NCI-H2196 treated with DMSO at 0.1 percent for 48 hours (cell line): Measurements from ENCODE around the gene AGK.

Experiments used
- DNase-seq: peaks from one replicate; lab custom pipeline; 2025; ENCODE audit not compliant: unreplicated experiment; lab: John Stamatoyannopoulos, UW

AGK gene

DNA sequence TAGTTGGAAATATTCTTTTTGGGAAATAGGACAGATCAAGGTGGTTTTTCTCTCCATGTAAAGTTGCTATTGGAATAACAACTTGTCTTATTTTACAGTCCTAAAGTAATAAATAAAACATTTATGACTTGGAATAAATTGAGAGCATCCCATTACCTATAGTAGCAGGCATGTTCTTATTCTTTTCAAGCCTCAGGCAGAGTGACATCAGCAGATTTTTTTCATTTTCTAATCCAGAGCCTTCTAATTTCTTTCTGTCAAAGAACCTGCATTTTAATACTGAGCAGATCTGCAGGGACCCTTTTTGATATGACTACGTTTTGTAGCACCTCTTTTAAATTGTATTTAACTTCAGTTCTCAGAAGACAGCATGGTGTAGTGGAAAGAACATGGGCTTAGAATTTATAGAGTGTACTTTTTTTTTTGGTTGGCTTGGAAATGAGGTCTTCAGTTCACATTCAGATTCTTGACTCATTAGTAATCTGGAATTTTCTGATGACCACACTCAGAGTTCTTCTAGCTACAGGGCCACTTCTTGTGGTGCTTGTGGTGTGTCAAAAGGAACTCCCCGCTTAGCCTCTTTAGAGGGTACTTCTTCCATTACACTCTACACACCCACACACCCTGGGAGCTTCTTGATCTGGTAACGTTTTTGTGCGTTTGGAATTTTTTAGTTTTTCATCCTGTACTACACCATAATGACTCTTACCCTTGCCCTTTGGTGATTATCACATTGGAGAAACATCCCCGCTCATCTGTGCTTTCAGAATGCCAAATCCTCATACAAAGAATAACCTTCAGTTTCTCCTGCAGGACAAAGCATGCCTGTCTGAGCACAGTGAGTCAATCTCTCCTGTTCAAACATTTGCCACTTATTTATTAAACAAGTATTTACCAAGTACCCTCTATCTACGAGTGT is 34.6 kb downstream of the AGK start:
- no peak for DNase-seq

DNA sequence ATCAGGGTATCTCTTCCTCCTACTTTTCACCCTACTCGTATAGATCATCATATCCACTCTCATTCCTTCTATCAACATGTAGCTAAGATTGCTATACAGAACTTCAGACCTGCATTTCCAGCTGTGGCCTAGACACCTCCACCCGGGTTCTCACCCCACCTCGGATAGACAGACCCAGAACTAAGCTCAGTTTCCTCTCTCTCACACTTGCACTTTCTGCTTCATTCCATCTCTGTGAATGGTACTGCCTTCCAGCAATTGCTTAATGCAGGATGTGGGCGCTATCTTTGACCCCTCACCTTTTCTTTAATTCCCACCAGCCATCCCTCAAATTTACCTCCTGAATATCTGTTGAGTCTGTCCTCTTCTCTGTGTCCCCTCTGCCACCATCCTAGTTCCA is 35.7 kb downstream of the AGK start:
- DNase-seq = no peak

DNA sequence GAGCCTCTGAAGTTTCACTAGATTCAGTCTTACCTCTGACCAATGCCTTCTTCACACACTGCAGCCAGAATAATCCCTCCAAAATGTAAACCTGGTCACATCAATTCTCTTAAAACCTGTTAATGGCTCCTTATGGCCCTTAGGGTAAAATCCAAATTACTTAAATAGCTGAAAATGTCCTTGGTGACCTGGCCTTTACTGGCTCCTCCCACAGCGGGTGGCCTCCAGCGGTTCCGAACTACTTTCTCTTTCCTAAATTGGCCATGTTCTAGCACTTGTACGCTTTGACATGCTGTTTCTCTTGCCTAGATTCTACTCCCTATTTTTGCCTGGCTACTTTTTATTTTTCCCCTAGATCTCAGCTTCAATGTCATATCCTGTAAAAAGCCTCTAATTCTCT is 36.1 kb downstream of the AGK start:
- no peak for DNase-seq

DNA sequence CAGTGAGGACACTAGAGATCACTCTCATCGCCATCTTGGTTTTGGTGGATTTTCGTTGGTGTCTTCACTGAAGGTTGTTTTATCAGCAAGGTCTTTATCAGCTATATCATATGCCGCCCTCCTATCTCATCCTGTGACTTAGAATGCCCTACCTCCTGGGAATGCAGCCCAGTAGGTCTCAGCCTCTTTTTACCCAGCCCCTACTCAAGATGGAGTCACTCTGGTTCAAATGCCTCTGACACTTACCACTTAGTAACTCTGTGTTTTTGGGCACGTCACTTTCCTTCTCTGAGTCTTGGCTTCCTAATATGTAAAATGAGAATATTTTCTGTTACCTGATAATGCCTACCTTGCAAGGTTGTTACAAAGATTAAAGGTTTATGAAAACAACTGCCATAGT is 37.7 kb downstream of the AGK start:
- no peak for DNase-seq

DNA sequence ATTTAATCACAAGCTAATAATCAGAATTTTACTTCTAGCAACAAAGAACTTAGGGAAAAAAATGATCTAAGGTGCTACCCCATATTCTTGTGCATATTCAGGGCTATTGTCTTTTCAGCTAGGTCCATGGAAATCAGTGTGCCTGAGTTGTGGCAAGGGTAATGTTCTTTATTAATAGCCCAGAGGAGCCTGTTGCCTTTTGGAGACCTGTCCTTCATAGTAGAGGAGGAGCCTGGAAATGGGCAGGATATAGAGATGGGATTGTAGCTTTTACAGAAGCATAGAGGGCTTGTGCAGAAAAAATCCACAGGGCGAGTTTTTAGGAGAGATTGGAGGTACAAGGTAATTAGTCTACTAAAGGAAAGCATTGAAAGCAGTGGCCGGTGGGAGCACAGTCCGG is 38.9 kb downstream of the AGK start:
- no peak for DNase-seq

DNA sequence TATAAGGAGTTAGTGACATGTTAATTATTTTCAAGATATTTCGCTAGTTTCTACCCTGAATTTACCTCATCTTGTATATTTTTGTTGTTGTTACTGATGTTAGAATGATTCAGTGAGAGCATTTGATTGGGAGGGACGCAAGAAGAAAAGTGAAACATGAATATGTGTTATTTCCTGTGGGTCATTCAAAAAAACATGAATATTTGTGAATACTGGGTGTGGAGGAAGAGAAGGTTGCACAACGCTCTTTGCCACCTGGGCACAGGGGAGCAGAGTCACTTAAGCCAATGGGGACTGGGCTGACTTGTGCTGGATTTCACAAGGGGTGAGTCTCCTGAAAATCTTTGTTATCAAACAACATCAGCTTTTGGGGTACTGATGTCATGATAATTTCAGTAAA is 39.5 kb downstream of the AGK start:
- DNase-seq = no peak

DNA sequence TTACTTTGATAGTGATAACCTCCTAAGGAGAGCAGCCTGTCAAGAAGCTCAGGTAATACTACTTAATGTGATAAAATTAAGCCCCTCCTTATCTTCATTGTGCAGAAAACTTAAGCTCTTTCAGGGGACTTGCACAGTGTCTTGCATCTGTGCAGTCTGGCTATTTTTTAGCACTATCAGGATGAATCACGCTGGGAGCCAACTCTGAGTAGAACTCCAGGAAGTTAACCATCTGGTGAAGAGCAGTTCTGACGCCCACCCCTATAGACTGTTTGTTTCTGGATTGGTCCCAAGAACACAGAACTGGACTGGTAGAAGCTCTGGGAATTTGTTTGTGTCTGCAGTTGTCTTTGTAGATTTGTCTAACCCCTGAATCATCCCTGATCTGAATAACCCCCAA is 41.9 kb downstream of the AGK start:
- no peak for DNase-seq

DNA sequence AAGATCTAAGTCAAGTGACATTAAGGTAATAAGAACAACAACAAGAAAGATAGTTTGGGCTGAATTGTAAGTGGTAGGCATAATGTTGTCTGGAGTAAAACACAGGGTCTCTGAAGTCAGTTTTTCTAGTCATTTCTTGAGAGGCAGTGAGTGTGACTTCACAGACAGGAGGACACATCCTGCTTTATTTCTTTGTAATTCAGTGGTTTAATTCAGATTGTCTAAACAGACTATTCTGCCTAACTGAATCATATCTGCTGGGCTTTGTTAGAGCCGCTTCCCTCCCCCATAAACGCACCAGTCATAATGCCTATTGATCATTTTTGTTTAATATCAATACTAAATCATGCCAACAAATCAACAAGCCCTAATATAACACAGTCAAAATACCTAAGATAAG is 46.8 kb downstream of the AGK start:
- DNase-seq = no peak

DNA sequence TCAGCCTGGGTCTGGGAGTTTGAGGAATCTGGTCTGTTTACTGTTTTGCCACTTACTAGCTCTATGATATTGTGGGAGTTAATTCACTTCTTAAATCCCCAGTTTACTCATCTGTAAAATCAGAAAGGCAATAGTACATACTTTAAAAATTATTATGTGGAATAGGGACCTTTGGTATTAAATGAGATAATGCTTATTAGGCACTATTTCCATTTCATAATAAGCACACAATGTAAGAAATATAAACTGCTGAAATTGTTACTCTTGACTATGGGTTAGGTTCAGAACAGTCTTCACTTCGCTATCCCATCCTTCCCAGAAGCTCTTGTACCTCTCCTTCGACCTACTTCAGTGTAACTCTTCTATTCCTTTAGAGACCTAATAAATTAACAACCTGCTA is 47.2 kb downstream of the AGK start:
- no peak for DNase-seq

DNA sequence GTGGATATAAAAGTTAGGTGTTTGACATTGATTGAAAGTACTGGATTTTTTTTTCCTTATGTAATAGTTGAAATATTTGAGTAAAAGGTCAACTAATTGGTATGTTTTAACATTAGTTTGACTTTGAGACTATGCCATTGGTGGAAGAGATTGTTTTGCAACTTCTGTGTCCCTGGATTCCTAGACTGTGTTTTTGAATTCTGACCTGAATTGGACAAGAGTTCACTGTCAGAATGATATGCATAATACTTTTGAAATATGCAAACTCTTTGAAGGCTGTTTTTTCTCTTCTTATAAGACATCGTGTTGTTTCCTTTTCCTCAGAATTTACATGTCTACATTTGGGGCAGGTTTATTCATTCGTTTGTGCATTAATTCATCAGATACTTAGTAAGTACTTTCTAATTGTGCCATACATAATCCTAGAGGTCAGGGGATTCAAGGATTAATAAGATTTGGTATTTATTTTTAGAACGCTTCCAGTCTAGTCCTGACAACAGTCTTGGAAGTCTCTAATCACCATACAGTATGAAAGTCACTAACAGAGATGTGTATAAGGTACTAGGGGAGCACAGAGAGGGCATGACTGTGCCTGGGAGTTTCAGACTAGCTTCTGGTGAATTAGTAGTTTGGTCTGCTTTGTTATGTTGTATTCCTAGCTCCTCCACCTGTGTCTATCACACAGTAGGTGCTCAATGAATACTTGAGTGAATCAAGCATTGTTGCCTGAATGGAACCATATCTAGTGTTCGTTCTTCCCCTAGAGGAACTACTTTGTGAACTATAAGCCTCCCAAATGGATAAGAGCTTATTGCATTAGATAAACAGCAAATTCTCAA is 49.2 kb downstream of the AGK start:
- no peak for DNase-seq

DNA sequence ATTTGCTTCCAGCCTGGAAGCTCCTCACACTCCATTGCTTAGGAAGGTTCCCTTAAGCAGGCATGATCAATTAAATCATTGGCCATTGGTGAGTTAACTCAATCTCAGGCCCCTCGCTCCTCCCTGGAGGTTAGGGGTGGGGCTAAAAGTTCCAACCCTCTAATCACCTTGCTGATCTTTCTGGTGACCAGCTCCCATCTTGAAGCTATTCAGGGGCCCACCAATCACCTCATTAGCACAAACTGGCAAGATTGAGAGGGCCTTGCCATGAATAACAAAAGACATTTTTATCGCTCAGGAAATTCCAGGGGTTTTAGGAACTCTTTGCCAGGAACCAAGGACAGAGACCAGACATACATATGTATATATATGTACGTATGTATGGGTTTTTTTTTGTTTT is 58.4 kb downstream of the AGK start:
- no peak for DNase-seq

DNA sequence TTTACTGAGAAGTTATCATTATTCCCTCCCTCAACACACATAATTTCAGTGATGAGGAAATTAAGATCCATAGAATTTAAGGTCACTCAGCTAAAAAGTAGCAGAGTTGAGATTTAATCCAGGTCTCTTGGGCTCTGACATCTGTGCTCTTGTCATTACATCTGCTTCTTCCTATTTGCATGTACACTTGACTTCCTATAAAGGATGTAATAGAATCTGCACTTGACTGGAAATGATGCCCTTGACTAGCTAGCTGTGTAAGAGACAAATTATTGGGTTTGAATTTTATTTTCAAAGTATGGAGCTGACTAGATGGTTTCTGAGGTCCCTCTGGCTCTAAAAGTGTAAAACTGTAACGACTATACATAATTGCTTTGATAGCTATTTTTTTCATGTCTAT is 59.5 kb downstream of the AGK start:
- DNase-seq = peak; percentile 12

DNA sequence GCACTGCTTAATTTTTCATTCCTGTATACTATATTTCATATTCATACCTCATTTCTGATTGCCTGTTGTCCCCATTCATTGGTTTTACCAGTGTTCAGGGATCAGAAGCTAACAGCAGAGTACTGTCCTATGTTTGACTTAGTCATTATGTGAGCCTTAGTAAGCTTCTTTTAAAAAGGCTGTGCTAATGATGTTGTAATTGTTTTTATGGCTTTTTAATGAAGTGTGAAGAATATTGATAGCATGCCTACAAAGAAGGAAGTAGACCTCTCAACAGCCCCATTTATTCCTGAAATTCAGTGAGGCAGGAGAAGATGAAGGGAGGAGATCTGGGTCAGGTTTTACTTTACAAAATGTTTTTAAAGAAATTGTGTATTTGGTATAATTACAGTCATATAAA is 61.7 kb downstream of the AGK start:
- DNase-seq = no peak

DNA sequence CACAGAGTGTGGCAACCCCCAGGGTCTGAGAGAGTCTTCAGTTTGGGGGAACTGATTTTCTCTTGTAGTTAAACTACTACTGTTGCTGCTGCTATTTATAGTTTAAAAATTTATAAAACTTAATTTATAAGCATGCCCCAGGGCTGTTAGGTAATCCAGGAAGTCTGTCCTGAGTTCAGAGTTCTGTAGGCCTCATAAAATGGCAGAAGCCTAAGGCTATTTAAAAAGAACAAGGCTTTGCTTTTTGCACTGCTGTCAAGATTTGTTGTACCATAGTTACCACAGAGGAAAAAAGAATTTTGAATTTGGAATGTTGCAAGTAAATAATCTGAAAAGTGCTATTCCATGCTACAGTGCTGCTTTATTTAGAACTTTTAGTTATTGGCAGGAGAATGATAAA is 66.1 kb downstream of the AGK start:
- no peak for DNase-seq

DNA sequence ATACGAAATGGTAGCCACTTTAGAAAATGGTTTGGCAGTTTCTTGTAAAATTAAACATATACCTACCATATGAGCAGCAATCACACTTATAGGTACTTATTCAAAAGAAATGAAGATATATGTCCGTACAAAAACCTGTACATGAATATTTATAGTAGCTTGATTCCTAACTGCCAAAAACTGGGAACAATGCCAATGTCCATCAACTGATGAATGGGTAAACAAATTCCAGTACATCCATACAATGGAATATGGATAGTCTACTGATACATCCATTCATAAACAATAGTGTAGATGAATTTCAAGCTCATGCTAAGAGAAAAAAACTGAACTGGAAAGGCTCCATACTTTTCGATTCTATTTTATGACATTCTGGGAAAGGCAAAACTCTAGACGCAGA is 68.5 kb downstream of the AGK start:
- no peak for DNase-seq

DNA sequence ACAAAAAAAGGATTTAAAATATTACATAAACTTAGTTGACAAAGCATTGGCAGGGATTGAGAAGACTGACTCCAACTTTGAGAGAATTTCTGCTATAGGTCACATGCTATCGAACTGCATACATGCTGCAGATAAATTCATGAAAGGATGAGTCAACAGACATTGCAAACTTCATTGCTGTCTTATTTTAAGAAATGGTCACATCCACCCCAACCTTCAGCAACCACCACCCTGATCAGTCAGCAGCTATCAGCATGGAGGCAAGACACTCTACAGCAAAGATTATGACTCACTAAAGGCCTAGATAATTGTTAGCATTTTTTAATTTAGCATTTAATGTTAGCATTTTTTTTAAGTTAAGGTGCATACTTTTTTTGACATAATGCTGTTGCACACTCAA is 73.6 kb downstream of the AGK start:
- no peak for DNase-seq

DNA sequence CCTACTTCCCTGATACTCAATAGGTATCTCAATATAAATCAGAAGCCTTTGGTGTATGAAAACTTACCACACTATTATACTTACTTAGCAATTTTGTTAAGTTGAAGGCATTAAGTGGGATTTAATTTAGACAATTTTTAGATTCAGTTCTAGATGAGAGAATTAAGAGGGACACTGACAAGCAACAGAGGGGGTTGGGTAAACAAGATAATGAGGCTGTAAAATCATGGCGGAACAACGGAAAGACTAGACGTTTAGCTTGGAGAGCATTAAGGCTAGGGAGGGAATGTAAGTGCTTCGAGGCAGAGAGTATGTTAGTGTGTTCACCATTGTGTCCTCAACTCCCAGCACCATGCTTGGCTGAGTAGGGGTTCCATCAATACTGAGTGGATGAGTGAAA is 79.4 kb downstream of the AGK start:
- no peak for DNase-seq

DNA sequence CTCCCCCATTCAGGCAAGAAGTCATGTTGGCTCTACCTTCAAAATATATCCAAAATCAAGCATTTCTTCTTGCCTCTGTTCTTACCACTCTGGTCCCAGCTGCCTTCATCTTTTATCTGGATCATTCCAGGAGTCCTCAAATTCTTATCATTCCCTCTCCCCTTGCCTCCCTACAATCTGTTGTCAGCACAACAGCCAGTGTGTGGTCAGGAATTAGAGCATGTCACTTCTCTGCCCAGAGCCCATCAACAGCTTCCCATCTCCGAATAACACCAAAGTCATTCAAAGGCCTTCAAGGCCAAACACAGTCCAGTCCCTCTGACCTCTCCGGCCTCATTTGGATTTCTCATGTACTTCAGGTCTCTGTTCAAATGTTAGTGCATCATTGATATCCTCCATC is 80.3 kb downstream of the AGK start:
- DNase-seq = no peak

DNA sequence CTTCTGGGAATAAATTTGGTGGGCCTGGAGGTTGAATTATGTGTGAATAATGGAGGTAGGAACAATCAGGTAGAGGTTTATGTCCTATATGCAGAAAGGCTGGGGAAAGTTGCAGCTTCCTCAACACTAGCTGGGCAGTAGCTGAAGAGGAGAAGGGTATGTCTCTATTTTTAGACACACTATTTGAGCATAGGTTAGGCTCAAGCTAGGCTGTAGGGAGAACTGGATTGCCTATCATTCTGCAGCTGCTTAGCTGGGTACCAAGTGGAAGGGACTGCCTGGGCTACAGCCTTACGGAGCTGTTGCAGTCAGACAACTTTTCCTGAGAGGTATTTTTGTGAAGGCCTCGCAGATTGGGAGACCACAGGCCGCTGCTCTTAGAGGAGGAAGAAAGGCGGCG is 82.9 kb downstream of the AGK start:
- no peak for DNase-seq

DNA sequence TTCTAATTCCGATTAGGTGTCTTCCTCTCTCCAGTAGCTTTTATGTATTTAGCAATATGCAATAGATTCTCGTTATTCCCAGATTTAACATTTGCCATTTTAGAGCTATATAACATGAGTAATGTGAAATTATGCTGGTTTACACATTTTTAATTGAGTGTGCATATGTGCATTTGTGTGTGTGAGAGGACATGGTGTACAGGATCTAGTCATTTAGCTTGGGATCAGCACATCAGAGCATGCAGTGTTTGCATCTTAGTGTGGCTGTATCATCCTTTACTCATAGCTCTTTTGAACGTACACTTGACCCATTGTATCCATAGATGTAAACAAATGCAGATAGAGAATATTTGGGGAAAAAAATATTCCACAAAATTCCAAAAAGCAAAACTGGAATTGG is 84.8 kb downstream of the AGK start:
- no peak for DNase-seq

DNA sequence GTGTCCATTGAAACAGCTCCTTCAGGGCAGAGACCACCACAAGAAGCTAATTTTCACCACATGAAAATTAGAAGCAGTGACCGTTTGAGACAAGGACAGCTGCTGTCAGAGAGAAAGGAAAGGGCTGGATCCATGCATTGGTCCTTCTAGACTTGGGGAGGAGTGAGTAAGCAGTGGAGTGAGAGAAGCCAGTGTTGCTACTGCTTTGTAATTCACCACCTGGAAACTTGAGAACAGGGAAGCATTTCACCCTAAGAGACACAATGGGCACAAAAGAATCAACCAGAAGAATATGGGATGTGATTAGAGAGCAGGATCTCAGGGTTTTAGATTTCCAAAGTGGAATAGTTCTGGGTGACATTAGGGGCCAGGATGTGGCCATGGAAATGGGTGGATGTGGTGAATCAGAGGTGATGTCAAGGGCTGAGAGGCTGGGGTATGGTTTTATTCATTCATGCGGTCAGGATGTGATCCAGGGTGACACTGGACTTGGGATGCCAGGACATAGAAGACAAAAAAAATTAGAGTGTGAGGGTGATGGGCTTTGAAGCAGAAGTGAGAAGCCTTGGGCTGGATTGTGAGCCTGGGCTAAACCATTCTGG is 89.1 kb downstream of the AGK start:
- no peak for DNase-seq

DNA sequence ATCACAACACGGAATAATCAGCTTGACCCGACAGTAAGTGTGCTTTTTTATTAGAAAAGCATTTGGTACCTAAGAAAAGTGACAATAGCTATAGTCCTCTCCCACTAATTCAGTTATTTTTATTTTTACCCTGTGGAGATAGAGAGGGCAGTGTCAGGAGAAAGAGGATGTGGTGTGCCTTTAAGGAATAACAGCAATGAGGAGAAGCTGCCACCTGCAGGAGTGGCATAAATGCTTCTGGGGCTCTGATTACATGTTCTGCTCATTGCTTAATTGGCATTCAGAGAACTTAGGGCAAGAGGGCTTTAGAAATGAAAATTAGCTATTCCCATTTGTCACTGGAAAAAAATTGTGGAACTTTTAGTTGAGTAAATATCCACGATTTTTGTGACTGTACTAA is 90.7 kb downstream of the AGK start:
- DNase-seq = peak; percentile 18
